Central memory CD8-positive, alpha-beta T cell (primary cell): ENCODE data around the gene FRS3.
A peak's percentile ranks its signal among the peaks of the same experiment; 100 is the strongest.
"Not testable (repeated sequence)": the region's sequence is repeated elsewhere in the genome, so short reads cannot be mapped to it uniquely, and the experiment has no call there.

Experiments used
- ATAC-seq: fragments of 150-1000 bp; cut with Tn5 transposase; replicated peaks from 2 replicates; pipeline ENCODE4 v1.10.0; 2022; ENCODE audit warnings: mild to moderate bottlenecking, moderate FRiP score, moderate number of reproducible peaks; ENCODE audit not compliant: poor library complexity, severe bottlenecking; ENCODE audit errors: extremely low read depth
- DNase-seq, 2 donors: peaks; one replicate each; pipeline ENCODE4 v3.0.0; 2021; ENCODE audit warnings: low spot score in 2 of 2
- H3K27ac Mint-ChIP-seq: one replicate; pipeline ENCODE4 v1.8.0; 2022; ENCODE audit warnings: low read depth, mild to moderate bottlenecking, moderate library complexity, mixed read lengths
- H3K27me3 Mint-ChIP-seq: one replicate; pipeline ENCODE4 v1.8.0; 2022; ENCODE audit warnings: mixed read lengths
- H3K36me3 Mint-ChIP-seq: one replicate; pipeline ENCODE4 v1.8.0; 2022; ENCODE audit warnings: mild to moderate bottlenecking, moderate library complexity, mixed read lengths; ENCODE audit not compliant: insufficient read depth
- H3K4me1 Mint-ChIP-seq: one replicate; pipeline ENCODE4 v1.8.0; 2022; ENCODE audit warnings: mixed read lengths
- H3K4me3 Mint-ChIP-seq: one replicate; pipeline ENCODE4 v1.8.0; 2022; ENCODE audit warnings: mild to moderate bottlenecking, moderate library complexity, mixed read lengths
- H3K9me3 Mint-ChIP-seq: one replicate; pipeline ENCODE4 v1.8.0; 2022; ENCODE audit warnings: mixed read lengths

Gene FRS3

DNA sequence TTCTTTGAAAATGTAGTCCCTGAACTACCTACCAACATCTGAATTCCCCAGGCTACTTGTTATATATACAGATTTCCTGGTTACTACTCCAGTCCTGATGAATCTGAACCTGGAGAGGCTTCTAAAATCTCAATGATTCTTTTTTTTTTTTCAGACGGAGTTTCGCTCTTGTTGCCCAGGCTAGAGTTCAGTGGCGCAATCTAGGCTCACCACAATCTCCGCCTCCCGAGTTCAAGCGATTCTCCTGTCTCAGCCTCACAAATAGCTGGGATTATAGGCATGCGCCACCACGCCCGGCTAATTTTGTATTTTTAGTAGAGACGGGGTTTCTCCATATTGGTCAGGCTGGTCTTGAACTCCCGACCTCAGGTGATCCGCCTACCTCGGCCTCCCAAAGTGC is 32.2 kb upstream of the FRS3 start:
- H3K27me3 Mint-ChIP-seq, ATAC-seq, H3K27ac Mint-ChIP-seq, H3K36me3 Mint-ChIP-seq, H3K9me3 Mint-ChIP-seq, DNase-seq, H3K4me3 Mint-ChIP-seq, H3K4me1 Mint-ChIP-seq: not testable (repeated sequence)

DNA sequence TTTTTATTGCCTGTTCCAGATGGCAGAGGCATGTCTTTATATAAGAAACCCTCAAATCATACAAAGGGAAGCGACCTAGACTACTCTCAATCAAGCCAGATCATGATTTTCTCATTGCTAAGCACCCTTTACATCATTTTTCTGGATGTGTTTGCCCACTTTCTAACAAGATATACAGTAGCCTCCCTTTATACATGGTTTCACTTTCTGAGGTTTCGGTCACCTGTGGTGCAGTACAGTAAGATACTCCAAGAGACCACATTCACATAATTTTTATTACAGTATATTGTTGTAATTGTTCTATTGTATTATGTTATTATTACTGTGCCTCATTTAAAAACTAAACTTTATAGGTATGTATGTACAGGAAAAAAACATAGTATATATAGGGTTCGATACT is 31.4 kb upstream of the FRS3 start:
- H3K27ac Mint-ChIP-seq: no peak overlapping the region
- no peak for DNase-seq
- no peaks in the 10 kb centered on the region for H3K4me1 Mint-ChIP-seq
- no peak overlapping the region for H3K4me3 Mint-ChIP-seq
- H3K36me3 Mint-ChIP-seq: peaks cover 3% of the 10 kb centered on the region
- no peaks in the 10 kb centered on the region for H3K27me3 Mint-ChIP-seq
- H3K9me3 Mint-ChIP-seq: no peaks in the 10 kb centered on the region
- no peak for ATAC-seq

DNA sequence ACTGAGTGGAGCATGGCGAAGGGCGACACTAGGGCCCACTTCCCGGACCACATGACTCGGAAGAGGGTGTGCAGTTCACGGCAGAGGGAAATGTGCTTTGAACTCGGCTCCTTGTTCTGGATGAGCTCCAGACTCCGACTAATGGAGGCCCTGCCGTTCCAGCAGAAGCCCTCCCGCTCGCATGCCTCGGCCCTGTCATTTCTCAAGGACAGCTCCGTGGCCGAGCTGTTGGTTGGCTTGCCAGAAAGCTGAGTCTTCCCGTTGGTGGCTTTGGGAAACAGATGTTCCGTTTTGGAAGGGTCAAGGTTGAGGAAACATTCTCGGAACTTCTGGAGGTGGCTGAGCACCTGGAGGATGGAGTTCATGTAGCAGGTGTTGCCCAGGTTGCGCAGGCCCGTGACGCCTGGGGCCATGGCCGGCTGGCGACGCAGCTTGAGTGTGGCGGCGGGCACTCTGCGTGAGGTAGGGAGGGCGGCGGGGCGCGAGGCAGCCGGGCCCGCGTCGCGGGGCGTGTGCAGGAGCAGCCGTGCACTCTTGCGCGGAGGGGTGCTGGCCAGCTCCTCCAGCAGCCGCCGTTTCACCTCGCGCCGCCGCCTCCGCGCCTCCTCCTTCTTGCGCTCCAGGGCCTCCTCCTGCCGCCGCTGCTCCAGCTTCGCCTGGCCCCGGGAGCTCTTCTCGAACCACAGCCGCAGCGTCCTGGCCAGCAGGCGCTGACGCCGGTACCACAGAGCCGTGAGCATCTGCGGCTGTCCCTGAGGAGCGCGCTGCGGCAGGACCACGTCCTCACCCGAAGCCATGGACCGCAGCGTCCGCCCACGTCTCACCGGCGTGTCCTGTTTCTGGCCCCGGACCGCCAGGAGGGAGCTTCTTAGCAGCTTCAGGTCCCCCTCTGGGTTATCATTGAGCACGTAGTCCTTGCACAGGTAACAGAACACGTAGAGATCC is 26.4 kb upstream of the FRS3 start:
- ATAC-seq: no peak
- Mint-ChIP-seq H3K36me3 (peaks cover 5% of the 10 kb centered on the region), H3K4me1 (no peaks in the 10 kb centered on the region), H3K9me3 (no peaks in the 10 kb centered on the region), H3K4me3 (no peak overlapping the region), H3K27me3 (no peaks in the 10 kb centered on the region), H3K27ac (no peak overlapping the region)
- DNase-seq: no peak

DNA sequence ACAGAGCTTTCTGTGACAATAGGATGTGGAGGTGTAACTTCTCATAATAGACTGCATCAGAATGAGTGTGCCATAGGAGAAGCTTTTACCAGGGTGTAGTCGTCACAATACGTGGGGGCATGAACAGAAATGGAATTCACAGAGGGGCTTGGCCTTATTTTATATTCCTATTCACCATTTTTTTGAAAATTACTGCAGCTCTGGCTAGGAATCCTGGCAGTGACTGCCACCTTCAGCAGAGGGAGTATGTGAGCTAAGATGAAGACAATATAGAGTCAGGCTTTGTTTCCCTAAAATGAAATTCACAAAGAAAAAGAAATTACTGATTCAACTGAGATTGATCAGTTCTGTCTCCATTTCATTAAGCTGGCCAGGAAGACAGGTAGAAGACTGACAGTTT is 21.7 kb upstream of the FRS3 start:
- H3K9me3 Mint-ChIP-seq: no peaks in the 10 kb centered on the region
- no peaks in the 10 kb centered on the region for H3K4me1 Mint-ChIP-seq
- no peaks in the 10 kb centered on the region for H3K27me3 Mint-ChIP-seq
- no peak overlapping the region for H3K27ac Mint-ChIP-seq
- ATAC-seq: no peak
- no peak overlapping the region for H3K4me3 Mint-ChIP-seq
- H3K36me3 Mint-ChIP-seq: peaks cover 6% of the 10 kb centered on the region
- no peak for DNase-seq

DNA sequence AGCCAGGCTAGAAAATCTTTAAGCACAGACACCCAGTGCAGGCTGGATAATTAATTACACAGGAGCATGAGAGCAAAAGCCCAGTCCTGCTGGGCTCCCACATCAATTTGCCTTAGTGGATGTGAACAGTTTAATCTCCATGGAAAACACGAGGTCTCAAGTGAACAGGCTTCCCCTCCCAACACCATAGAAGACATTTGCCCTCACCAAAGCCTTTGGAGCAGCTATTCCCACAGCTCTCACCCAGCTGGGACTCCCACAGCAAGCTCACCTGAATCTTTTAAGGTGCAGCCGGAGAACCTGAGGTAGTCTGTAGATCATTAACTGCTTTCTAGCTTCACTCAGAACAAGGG is 19.8 kb upstream of the FRS3 start:
- Mint-ChIP-seq H3K4me1 (no peaks in the 10 kb centered on the region), H3K4me3 (no peak overlapping the region), H3K27me3 (no peaks in the 10 kb centered on the region), H3K36me3 (peaks cover 4% of the 10 kb centered on the region), H3K27ac (no peak overlapping the region), H3K9me3 (no peaks in the 10 kb centered on the region)
- ATAC-seq (no peak), DNase-seq (no peak)

DNA sequence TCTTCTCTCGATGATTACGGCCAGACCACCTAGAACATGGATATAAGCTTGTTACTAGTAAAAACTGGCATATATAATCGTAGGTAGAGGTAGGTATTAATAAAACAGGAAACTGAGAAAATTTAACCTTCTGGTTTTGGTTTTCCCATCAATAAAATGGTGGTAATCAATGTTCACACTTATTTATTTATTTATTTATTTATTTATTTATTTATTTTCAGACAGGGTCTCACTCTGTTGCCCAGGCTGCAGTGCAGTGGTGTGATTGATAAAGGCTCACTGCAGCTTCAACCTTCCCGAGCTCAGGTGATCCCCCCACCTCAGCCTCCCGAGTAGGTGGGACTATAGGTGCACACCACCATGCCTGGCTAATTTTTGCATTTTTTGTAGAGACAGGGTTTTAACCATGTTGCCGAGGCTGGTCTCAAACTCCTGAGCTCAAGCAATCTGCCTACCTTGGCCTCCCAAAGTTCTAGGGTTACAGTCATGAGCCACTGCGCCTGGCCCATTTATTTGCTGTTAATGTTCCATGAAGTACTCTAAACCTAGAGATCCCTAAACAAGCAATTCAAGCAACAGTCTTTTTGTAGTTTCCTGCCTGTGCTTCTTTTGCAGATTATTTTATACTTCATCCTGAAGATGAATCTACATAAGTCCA is 19.3 kb upstream of the FRS3 start:
- Mint-ChIP-seq H3K9me3 (no peaks in the 10 kb centered on the region), H3K36me3 (peaks cover 1% of the 10 kb centered on the region), H3K27ac (no peak overlapping the region), H3K4me1 (no peaks in the 10 kb centered on the region), H3K4me3 (no peak overlapping the region), H3K27me3 (no peaks in the 10 kb centered on the region)
- DNase-seq (no peak), ATAC-seq (no peak)

DNA sequence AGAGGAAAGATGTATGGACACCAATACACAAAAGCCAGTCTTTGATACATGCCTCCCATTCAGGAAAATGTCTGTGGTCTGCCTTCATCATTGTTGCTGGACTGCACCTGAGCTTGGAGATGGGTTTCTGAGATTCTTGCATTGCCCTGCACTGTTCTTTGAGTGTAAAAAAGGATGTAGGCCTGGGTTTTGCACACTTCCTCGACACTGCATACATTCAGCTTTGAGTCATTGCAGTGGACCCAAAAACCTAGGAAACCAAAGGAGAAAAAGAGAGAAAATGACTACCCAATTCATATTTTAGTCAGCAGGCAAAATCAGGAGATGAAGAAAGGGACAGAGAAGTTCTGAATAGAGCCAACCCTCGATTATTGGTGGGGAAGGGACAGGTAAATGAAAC is 16.8 kb upstream of the FRS3 start:
- Mint-ChIP-seq H3K27ac (no peak overlapping the region), H3K27me3 (no peaks in the 10 kb centered on the region), H3K36me3 (peaks cover 9% of the 10 kb centered on the region), H3K9me3 (no peaks in the 10 kb centered on the region), H3K4me3 (no peak overlapping the region), H3K4me1 (no peaks in the 10 kb centered on the region)
- DNase-seq (no peak), ATAC-seq (no peak)

DNA sequence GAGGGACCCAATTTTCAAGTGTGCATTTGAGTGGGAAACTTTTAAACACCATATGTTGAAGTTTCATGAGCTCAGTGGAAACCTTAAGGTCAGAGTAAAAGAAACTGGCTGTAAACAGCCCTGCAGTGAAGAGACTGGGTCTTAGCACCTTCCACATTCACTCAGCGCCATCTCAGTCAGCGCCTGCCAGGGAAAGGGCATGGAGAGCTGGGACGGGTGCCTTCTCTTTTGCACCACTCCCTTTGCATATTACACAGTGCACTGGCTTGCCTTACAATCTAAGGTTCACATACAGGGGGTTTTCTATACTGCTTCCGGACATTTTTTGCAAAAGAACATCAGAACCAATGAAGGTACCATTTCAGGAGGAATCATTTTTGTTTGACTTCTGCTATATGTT is 12.3 kb upstream of the FRS3 start:
- H3K27me3 Mint-ChIP-seq: no peaks in the 10 kb centered on the region
- H3K4me3 Mint-ChIP-seq: no peak overlapping the region
- ATAC-seq (no peak), DNase-seq (no peak)
- no peaks in the 10 kb centered on the region for H3K9me3 Mint-ChIP-seq
- no peak overlapping the region for H3K27ac Mint-ChIP-seq
- H3K4me1 Mint-ChIP-seq: peaks cover 9% of the 10 kb centered on the region
- H3K36me3 Mint-ChIP-seq: peaks cover 37% of the 10 kb centered on the region

DNA sequence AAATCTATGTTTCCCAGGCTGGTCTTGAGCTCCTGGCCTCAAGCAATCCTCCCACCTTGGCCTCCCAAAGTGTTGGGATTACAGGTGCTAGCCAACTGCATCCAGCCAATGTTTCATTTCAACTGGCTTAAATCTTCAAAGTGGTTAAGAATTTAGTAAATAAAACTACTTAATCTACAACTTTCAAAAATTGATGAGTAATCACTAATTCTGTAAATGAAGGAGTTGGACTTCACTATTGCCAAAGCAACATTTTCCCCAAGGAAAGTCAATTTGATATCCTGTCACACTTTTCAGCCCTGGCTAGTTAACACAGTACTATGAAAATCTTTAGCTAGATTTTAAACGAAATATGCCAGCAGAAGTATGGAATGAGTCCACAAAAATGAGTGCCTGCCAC is 11.6 kb upstream of the FRS3 start:
- ATAC-seq (no peak), DNase-seq (no peak)
- Mint-ChIP-seq H3K27me3 (no peaks in the 10 kb centered on the region), H3K36me3 (peaks cover 38% of the 10 kb centered on the region), H3K4me1 (peaks cover 9% of the 10 kb centered on the region), H3K27ac (no peak overlapping the region), H3K4me3 (no peak overlapping the region), H3K9me3 (no peaks in the 10 kb centered on the region)

DNA sequence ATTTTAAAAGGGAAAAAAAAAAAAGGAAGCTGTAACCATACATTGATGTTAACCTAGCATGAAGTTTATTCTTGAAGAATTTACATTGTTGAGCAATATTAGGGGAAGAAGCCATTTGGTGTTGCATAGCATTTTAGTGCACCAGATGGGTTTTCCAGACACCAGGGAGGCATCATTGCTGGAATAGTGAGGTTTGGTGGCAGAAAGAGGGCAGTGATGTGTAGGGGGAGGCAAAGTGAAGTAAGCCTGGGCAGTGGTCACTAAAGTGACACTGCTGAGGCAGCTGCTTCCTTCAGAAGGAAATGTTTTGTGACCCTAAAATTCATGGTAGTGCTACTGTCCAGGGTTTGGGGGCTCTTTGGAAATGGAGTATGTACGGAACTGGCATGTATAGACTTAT is 10.3 kb upstream of the FRS3 start:
- Mint-ChIP-seq H3K36me3 (peaks cover 40% of the 10 kb centered on the region), H3K27ac (no peak overlapping the region), H3K4me3 (no peak overlapping the region), H3K27me3 (no peaks in the 10 kb centered on the region), H3K9me3 (no peaks in the 10 kb centered on the region), H3K4me1 (peaks cover 9% of the 10 kb centered on the region)
- ATAC-seq (no peak), DNase-seq (no peak)

DNA sequence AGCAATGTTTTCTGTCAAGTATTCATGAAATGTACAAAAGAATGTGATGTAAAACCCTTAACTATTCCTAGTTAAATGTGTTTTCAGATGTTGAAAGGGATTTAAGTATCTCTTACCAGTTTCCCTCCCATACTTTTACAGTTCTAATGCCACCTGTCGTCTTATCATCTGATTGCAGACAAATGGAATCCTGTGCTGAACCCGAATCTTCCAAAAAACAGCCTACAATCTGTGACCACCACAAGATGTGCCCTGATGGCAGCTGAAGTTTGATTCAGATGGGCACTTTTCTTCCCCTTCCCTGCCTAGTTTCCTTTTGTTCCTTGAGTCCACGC is 9.7 kb upstream of the FRS3 start:
- Mint-ChIP-seq H3K27ac (peak overlapping the region; percentile 91), H3K27me3 (no peaks in the 10 kb centered on the region), H3K36me3 (peaks cover 40% of the 10 kb centered on the region), H3K4me1 (peaks cover 9% of the 10 kb centered on the region), H3K9me3 (no peaks in the 10 kb centered on the region), H3K4me3 (peak overlapping the region; percentile 93)
- DNase-seq: no peak
- no peak for ATAC-seq

DNA sequence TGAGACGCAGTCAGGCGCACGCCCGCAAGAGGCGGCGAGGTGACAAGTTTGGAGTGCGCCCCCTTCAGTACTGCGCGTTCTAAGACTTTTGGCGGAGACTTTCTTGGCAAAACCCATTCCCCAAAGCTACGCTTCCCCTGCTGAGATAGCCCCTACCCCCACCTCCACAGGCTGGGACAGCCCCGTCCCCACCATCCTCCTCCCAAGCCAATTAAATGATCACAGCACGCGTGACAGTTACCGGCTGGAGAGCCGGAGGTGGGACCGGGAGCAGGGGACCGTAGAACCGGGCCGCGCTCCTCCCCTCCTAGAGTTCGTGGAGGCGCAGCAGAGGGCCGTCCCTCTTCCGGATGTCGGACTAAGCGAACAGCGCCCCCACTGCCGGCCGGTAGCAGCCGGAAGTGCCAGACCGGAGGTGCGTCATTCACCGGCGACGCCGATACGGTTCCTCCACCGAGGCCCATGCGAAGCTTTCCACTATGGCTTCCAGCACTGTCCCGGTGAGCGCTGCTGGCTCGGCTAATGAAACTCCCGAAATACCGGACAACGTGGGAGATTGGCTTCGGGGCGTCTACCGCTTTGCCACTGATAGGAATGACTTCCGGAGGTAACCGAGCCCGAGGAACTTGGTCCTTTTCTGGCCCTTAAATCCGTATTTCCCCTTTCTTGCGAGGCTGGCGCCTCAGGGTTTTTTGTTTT is 7.7 kb upstream of the FRS3 start, which contains the start of gene TOMM6:
TOMM6 (plus strand) TSS at position 476 of the 699 bp plus-strand sequence; CDS start at position 480, 4 bp downstream.
- peak; percentile 93 for DNase-seq
- Mint-ChIP-seq H3K27ac (peak within 1 kb of the TSS; percentile 91), H3K9me3 (no peaks in the 10 kb centered on the region), H3K4me1 (peaks cover 9% of the 10 kb centered on the region), H3K36me3 (peaks cover 38% of the 10 kb centered on the region), H3K27me3 (no peaks in the 10 kb centered on the region), H3K4me3 (peak within 1 kb of the TSS; percentile 93)
- ATAC-seq: peak; percentile 84
